CD4-positive, alpha-beta memory T cell (primary cell): Measurements from ENCODE around the gene OR5K1. TPM values are rescaled to one million over a fixed set of nuclear protein-coding genes. Genes with fewer than 3 reads are reported as not detected.

Source experiments
- polyA plus RNA-seq, 2 donors: library from polyadenylated mRNA; unstranded; fragments of 300-500 nt; fragmentation: Illumina TruSeq; gene quantifications; one replicate each; pipeline ENCODE4 v1.2.3, GENCODE V29; 2021
- total RNA-seq, 2 experiments: library from RNA; stranded (reverse); gene quantifications; one replicate each; pipeline ENCODE4 v1.2.3, GENCODE V29; 2021

The OR5K1 gene
- total and polyA plus RNA-seq, 4 experiments from 2014 or later: not detected

Other genes starting within 250 kb of the OR5K1 start
- not detected for gene OR5H6, start 199.0 kb upstream of the OR5K1 start, total RNA-seq
- not detected for gene OR5H6, start 199.0 kb upstream of the OR5K1 start, polyA plus RNA-seq
- gene OR5H2, start 180.7 kb upstream of the OR5K1 start, total RNA-seq: not detected
- gene OR5H2, start 180.7 kb upstream of the OR5K1 start, polyA plus RNA-seq: not detected
- not detected for gene OR5K4, start 109.3 kb upstream of the OR5K1 start, total RNA-seq
- gene OR5K4, start 109.3 kb upstream of the OR5K1 start, polyA plus RNA-seq: not detected
- gene OR5K3, start 72.5 kb upstream of the OR5K1 start, total RNA-seq: not detected
- gene OR5K3, start 72.5 kb upstream of the OR5K1 start, polyA plus RNA-seq: not detected
- not detected for gene OR5K2, start 34.5 kb downstream of the OR5K1 start, total RNA-seq
- gene OR5K2, start 34.5 kb downstream of the OR5K1 start, polyA plus RNA-seq: not detected
- 100 to 1,000 TPM; 421 to 431 TPM for gene CLDND1, start 59.7 kb downstream of the OR5K1 start, total RNA-seq
- gene CLDND1, start 59.7 kb downstream of the OR5K1 start, polyA plus RNA-seq: 100 to 1,000 TPM; 149 to 246 TPM
- 10 to 100 TPM; 31.2 to 32.0 TPM for gene GPR15, start 68.8 kb downstream of the OR5K1 start, total RNA-seq
- 10 to 100 TPM; 12.9 to 14.2 TPM for gene GPR15, start 68.8 kb downstream of the OR5K1 start, polyA plus RNA-seq
- gene CPOX, start 130.4 kb downstream of the OR5K1 start, total RNA-seq: 10 to 100 TPM; 41.1 to 41.3 TPM
- gene CPOX, start 130.4 kb downstream of the OR5K1 start, polyA plus RNA-seq: 1 to 10 TPM; 3.3 to 8.2 TPM